Keratinocyte (primary cell): Measurements from ENCODE around the gene AAR2. TPM values are rescaled to one million over a fixed set of nuclear protein-coding genes. Genes with fewer than 3 reads are reported as not detected.

ENCODE experiments used
- DNase-seq: peaks from one replicate; pipeline ENCODE4 v3.0.0-alpha.2; 2011; ENCODE audit warnings: low read depth, missing footprints, low spot score
- FAIRE-seq: peaks from 2 replicates; lab custom pipeline; 2011; peaks lifted over from hg19 to GRCh38; lab: Jason Lieb, UNC
- H2AFZ ChIP-seq: 2 replicates; pipeline ENCODE4 v1.6.0; 2012; ENCODE audit warnings: low read length, control low read depth, inconsistent platforms; ENCODE audit not compliant: control insufficient read depth
- H3K27ac ChIP-seq: 2 replicates; pipeline ENCODE4 v1.5.1; 2011; ENCODE audit warnings: low read length; ENCODE audit not compliant: control insufficient read depth, insufficient read depth
- H3K27me3 ChIP-seq: 3 replicates; pipeline ENCODE4 v1.6.0; 2011; ENCODE audit warnings: low read length; ENCODE audit not compliant: control insufficient read depth, insufficient read depth; ENCODE audit errors: extremely low read depth
- H3K36me3 ChIP-seq, 2 experiments: 2 replicates in 1 of 2; 3 replicates in 1 of 2; pipeline ENCODE4 v1.5.1; 2011; ENCODE audit warnings: low read length in 2 of 2, mild to moderate bottlenecking in 1 of 2; ENCODE audit not compliant: control insufficient read depth in 2 of 2, insufficient read depth in 2 of 2; ENCODE audit errors: extremely low read depth in 1 of 2
- H3K4me1 ChIP-seq: 3 replicates; pipeline ENCODE4 v1.5.1; 2011; ENCODE audit warnings: low read length; ENCODE audit not compliant: control insufficient read depth, insufficient read depth; ENCODE audit errors: extremely low read depth
- H3K4me2 ChIP-seq: 3 replicates; pipeline ENCODE4 v1.6.0; 2011; ENCODE audit warnings: low read depth, low read length; ENCODE audit not compliant: control insufficient read depth, insufficient read depth; ENCODE audit errors: extremely low read depth
- H3K4me3 ChIP-seq, 3 experiments: fragments of 200-600 bp in 1 of 3; sonication (generic) in 1 of 3; 2 replicates in 2 of 3; 3 replicates in 1 of 3; pipeline ENCODE4 v1.5.1; 2011 to 2016; ENCODE audit warnings: low read length in 3 of 3, mild to moderate bottlenecking in 3 of 3, control low read depth in 2 of 3, inconsistent platforms in 1 of 3, low read depth in 1 of 3, mixed read lengths in 1 of 3, mixed run types in 1 of 3, moderate library complexity in 1 of 3; ENCODE audit not compliant: control insufficient read depth in 2 of 3, insufficient read depth in 2 of 3; ENCODE audit errors: extremely low read depth in 1 of 3
- H3K79me2 ChIP-seq: 2 replicates; pipeline ENCODE4 v1.6.0; 2012; ENCODE audit warnings: low read length; ENCODE audit not compliant: control insufficient read depth, insufficient read depth
- H3K9ac ChIP-seq: 3 replicates; pipeline ENCODE4 v1.6.0; 2011; ENCODE audit warnings: low read length; ENCODE audit not compliant: control insufficient read depth, insufficient read depth; ENCODE audit errors: extremely low read depth
- H3K9me1 ChIP-seq: 3 replicates; pipeline ENCODE4 v1.6.0; 2011; ENCODE audit warnings: low read length; ENCODE audit not compliant: control insufficient read depth, insufficient read depth; ENCODE audit errors: extremely low read depth
- H3K9me3 ChIP-seq: 2 replicates; pipeline ENCODE4 v1.5.1; 2012; ENCODE audit warnings: low read depth, low read length; ENCODE audit not compliant: control insufficient read depth
- H4K20me1 ChIP-seq: 3 replicates; pipeline ENCODE4 v1.6.0; 2011; ENCODE audit warnings: low read length; ENCODE audit not compliant: control insufficient read depth, insufficient read depth; ENCODE audit errors: extremely low read depth
- EZH2 ChIP-seq: IDR thresholded peaks from one replicate; pipeline ENCODE4 v1.6.1; 2012; ENCODE audit warnings: inconsistent platforms, mild to moderate bottlenecking, low read length, moderate library complexity
- dilution Hi-C: fragments of 300-500 bp; cut with MboI; formaldehyde crosslinking; loops from one replicate; pipeline ENCODE4 v1.7.0; 2020; ENCODE audit warnings: low sequenced_read_pairs; ENCODE audit not compliant: extremely low pct_ligation_motif_present
- polyA plus RNA-seq, 5 experiments: library from polyadenylated mRNA; depleted of rRNA in 3 of 5; stranded (reverse) in 3 of 5; stranded (forward) in 1 of 5; unstranded in 1 of 5; fragments of >200 nt; gene quantifications; 1 replicate in 1 of 5; 2 replicates in 3 of 5; 3 replicates in 1 of 5; pipeline versions ENCODE4 v1.2.1 to v1.2.3, GENCODE V29; 2011 to 2012; ENCODE audit warnings: missing spikeins in 2 of 5, low read depth in 1 of 5, low replicate concordance in 1 of 5
- TF ChIP-seq, protein P1 (sequence below), 3 experiments: IDR thresholded peaks in 1 of 3; conservative IDR thresholded peaks in 1 of 3; optimal IDR thresholded peaks in 1 of 3; 2 replicates in 2 of 3; 3 replicates in 1 of 3; pipeline versions ENCODE3 to v1.5.1; 2011; ENCODE audit warnings: low read length in 3 of 3, mild to moderate bottlenecking in 3 of 3, moderate library complexity in 2 of 3, control low read depth in 1 of 3, inconsistent platforms in 1 of 3; ENCODE audit not compliant: insufficient read depth in 2 of 3; ENCODE audit errors: extremely low read depth in 1 of 3

AAR2 gene
- polyA plus RNA-seq, 1 donor (not counting 4 experiments of a cell fraction or from before 2014, with no cell fraction given) = 20.1 TPM

DNA sequence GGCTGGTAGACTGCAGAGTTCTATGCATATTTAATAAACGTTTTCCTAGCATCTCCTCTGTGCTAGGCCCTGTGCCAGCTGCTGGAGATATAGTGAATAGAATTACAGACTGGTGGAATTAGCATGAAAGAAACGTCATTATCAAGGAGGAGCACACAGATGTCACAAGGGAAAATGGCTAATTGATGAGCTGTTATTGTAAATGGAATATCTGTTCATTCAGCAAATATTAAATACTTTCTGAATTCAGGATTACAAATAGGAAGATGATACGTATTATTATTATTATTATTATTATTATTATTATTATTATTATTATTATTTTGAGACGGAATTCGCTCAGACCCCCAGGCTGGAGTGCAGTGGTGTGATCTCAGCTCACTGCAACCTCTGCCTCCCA, 1.2 kb downstream of the AAR2 start:
- H3K36me3 ChIP-seq = peaks cover 7 to 11% of the 10 kb centered on the region in 2 experiments
- DNase-seq (no peak), FAIRE-seq (no peak)
- H3K79me2 ChIP-seq = peaks cover 56% of the 10 kb centered on the region
- peaks cover 14% of the 10 kb centered on the region for H3K4me1 ChIP-seq
- dilution Hi-C loops = no loop called here
- no peak overlapping the region for H2AFZ ChIP-seq
- H3K9ac ChIP-seq = peak overlapping the region; percentile 95
- peak overlapping the region; percentile 81 for H3K4me2 ChIP-seq
- H3K4me3 ChIP-seq = peak overlapping the region; percentile 81 to 93 (median 85)
- H3K27ac ChIP-seq = peak overlapping the region; percentile 84
- H3K9me1 ChIP-seq = peaks cover 2% of the 10 kb centered on the region
- no peaks in the 10 kb centered on the region for H3K27me3 ChIP-seq
- peaks cover 2% of the 10 kb centered on the region for H4K20me1 ChIP-seq
- H3K9me3 ChIP-seq = no peaks in the 10 kb centered on the region
- TF ChIP-seq, protein P1, sequence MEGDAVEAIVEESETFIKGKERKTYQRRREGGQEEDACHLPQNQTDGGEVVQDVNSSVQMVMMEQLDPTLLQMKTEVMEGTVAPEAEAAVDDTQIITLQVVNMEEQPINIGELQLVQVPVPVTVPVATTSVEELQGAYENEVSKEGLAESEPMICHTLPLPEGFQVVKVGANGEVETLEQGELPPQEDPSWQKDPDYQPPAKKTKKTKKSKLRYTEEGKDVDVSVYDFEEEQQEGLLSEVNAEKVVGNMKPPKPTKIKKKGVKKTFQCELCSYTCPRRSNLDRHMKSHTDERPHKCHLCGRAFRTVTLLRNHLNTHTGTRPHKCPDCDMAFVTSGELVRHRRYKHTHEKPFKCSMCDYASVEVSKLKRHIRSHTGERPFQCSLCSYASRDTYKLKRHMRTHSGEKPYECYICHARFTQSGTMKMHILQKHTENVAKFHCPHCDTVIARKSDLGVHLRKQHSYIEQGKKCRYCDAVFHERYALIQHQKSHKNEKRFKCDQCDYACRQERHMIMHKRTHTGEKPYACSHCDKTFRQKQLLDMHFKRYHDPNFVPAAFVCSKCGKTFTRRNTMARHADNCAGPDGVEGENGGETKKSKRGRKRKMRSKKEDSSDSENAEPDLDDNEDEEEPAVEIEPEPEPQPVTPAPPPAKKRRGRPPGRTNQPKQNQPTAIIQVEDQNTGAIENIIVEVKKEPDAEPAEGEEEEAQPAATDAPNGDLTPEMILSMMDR (optimal IDR thresholded peaks at IDR 0.05 in 1 of 3, IDR thresholded peaks at IDR 0.05 in 1 of 3, conservative IDR thresholded peaks at IDR 0.05 in 1 of 3; ENCODE audit: extremely low read depth in 1 of 3, insufficient read depth in 2 of 3, low read length in 3 of 3) = no peak
- TF ChIP-seq EZH2 = no peak

DNA sequence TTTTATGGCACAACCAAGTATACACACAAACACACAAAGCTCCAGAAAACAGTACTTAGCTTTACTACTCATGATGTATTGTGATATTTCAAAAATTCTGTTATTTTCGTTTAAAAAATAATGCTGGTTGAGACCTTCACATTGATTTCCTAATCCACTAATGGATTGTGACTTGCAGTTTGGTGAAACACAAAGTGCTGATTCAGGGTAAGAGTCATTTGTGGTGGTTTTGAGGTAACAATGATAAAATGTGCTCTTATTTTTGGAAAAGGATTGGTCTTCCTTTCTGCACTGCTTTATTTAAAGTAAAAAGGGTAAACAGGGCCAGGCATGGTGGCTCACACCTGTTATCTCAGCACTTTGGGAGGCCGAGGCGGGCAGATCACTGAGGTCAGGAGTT, 1.9 kb downstream of the AAR2 start:
- peaks cover 59% of the 10 kb centered on the region for H3K79me2 ChIP-seq
- H3K4me2 ChIP-seq = peak overlapping the region; percentile 20

More for the DNA sequence above, 1.9 kb downstream of the AAR2 start:
- Histone ChIP-seq H4K20me1 (peaks cover 2% of the 10 kb centered on the region), H2AFZ (no peak overlapping the region), H3K4me3 (no peak overlapping the region), H3K36me3 (peaks cover 7 to 11% of the 10 kb centered on the region in 2 experiments), H3K9me3 (no peaks in the 10 kb centered on the region), H3K9ac (no peak overlapping the region), H3K27me3 (no peaks in the 10 kb centered on the region), H3K4me1 (peaks cover 14% of the 10 kb centered on the region), H3K27ac (no peak overlapping the region), H3K9me1 (peaks cover 2% of the 10 kb centered on the region)
- dilution Hi-C loops = no loop called here
- DNase-seq (no peak), FAIRE-seq (no peak)
- no peak for TF ChIP-seq EZH2
- TF ChIP-seq, protein P1 (optimal IDR thresholded peaks at IDR 0.05 in 1 of 3, IDR thresholded peaks at IDR 0.05 in 1 of 3, conservative IDR thresholded peaks at IDR 0.05 in 1 of 3; ENCODE audit: extremely low read depth in 1 of 3, insufficient read depth in 2 of 3, low read length in 3 of 3) = no peak
